Uterus (tissue), 4 donors: ENCODE data around the gene RBMX. TPM values are rescaled to one million over a fixed set of nuclear protein-coding genes. Genes with fewer than 3 reads are reported as not detected.

Source experiments
- DNase-seq, 2 donors: peaks; one replicate each; pipeline ENCODE4 v3.0.0-alpha.2; 2019 to 2020
- H3K27ac ChIP-seq, 2 donors: fragments of 200-600 bp; sonication (generic); 1 replicate in 1 of 2; 2 replicates in 1 of 2; pipeline ENCODE4 v1.5.1; 2016 to 2018
- H3K27me3 ChIP-seq, 2 donors: fragments of 200-600 bp; sonication (generic); one replicate each; pipeline ENCODE4 v1.5.1; 2018 to 2019; ENCODE audit warnings: control low read depth in 1 of 2
- H3K36me3 ChIP-seq, 2 donors: fragments of 200-600 bp; sonication (generic); one replicate each; pipeline ENCODE4 v1.5.1; 2019; ENCODE audit warnings: control low read depth in 1 of 2
- H3K4me1 ChIP-seq, 2 donors: fragments of 200-600 bp; sonication (generic); one replicate each; pipeline ENCODE4 v1.5.1; 2018 to 2019; ENCODE audit warnings: control low read depth in 1 of 2
- H3K4me3 ChIP-seq, 2 donors: fragments of 200-600 bp; sonication (generic); 1 replicate in 1 of 2; 2 replicates in 1 of 2; pipeline ENCODE4 v1.5.1; 2018 to 2019; ENCODE audit warnings: mild to moderate bottlenecking in 1 of 2
- H3K9me3 ChIP-seq, 2 donors: fragments of 200-600 bp; sonication (generic); one replicate each; pipeline ENCODE4 v1.5.1; 2019; ENCODE audit warnings: control low read depth in 1 of 2
- POLR2A ChIP-seq, 2 donors: fragments of 450-650 bp; IDR thresholded peaks; one replicate each; pipeline ENCODE4 v1.6.1; 2016; ENCODE audit warnings: antibody characterized with exemption in 2 of 2, mild to moderate bottlenecking in 1 of 2, moderate library complexity in 1 of 2
- intact Hi-C: fragments of 100-400 bp; cut with DNase I; formaldehyde crosslinking; loops from one replicate; pipeline ENCODE4 v1.15.1; 2023; ENCODE audit warnings: low total_unique reads
- total RNA-seq, 4 donors: library from RNA; depleted of rRNA in 3 of 4; stranded (reverse); fragments of >200 nt in 3 of 4; gene quantifications; one replicate each; pipeline versions ENCODE4 v1.1.0 to v1.2.4, GENCODE V29; 2014 to 2023
- TF ChIP-seq, protein P1 (sequence below), 4 experiments: fragments of 200-600 bp in 2 of 4; fragments of 450-650 bp in 2 of 4; sonication (generic) in 2 of 4; IDR thresholded peaks; one replicate each; pipeline ENCODE4 v1.5.1; 2016 to 2019; ENCODE audit warnings: antibody characterized with exemption in 4 of 4, mild to moderate bottlenecking in 2 of 4, moderate library complexity in 1 of 4
- donor health status: DM: yes; HTN: yes; CAD: no.

Gene RBMX
- total RNA-seq, 4 donors from 2014 or later, result 231 to 478 (median 248) TPM

DNA sequence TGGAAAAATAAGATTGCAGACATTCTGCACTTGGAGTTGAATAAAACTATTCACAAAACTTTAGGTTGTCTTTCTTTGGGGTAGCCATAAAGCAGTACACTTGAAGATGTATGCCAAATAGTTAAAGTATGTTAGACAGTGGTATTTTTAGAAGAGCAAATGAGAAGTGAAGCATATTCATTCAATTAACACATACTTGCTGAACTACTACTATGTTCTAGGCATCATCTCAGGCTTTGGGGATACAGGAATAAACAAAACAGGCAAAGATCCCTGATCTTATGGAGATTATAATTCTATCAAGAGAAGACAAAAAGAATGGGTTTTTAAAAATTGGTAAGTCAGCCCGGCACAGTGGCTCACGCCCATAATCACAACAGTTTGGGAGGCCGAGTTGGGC is 29.0 kb downstream of the RBMX start:
- Histone ChIP-seq H3K4me1 (no peaks in the 10 kb centered on the region), H3K36me3 (no peaks in the 10 kb centered on the region), H3K27me3 (no peaks in the 10 kb centered on the region), H3K4me3 (no peak overlapping the region), H3K27ac (no peak overlapping the region), H3K9me3 (no peaks in the 10 kb centered on the region)
- intact Hi-C loops, result no loop called here
- DNase-seq, result no peak
- TF ChIP-seq, protein P1, sequence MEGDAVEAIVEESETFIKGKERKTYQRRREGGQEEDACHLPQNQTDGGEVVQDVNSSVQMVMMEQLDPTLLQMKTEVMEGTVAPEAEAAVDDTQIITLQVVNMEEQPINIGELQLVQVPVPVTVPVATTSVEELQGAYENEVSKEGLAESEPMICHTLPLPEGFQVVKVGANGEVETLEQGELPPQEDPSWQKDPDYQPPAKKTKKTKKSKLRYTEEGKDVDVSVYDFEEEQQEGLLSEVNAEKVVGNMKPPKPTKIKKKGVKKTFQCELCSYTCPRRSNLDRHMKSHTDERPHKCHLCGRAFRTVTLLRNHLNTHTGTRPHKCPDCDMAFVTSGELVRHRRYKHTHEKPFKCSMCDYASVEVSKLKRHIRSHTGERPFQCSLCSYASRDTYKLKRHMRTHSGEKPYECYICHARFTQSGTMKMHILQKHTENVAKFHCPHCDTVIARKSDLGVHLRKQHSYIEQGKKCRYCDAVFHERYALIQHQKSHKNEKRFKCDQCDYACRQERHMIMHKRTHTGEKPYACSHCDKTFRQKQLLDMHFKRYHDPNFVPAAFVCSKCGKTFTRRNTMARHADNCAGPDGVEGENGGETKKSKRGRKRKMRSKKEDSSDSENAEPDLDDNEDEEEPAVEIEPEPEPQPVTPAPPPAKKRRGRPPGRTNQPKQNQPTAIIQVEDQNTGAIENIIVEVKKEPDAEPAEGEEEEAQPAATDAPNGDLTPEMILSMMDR (IDR thresholded peaks at IDR 0.05), result no peak
- TF ChIP-seq POLR2A (IDR thresholded peaks at IDR 0.05), result no peak

DNA sequence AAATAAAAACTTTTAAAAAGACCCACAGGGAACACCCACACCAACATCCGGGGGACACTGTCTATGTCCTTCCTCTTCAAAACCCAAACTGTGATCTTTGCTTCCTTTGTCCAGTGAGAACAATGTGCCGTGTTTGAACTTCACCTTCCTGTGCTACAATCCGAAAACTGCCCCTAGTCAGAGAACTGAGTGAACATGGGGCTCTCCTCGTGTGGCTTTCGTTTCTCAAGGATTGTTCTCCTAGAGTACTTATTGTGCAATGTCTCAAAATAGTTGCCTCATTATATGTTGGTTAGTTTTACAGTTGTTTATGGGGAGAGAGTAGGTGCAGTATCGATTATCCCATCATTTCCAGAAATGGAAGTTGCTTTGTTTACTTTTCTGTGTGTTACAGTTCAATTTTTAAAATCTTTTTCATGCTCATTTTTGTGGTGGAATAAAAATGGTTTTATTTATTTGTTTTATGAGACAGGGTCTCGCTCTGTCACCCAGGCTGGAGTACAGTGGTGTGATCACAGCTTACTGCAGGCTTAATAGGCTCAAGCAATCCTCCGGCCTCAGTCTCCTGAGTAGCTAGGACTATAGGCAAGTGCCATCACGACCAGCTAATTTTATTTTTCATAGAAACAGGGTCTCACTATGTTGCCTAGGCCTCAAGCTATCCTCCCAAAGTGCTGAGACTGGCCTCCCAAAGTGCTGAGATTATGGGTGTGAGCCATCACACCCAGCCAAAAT is 29.9 kb downstream of the RBMX start:
- DNase-seq, result no peak
- Histone ChIP-seq H3K27ac (no peak overlapping the region), H3K27me3 (no peaks in the 10 kb centered on the region), H3K9me3 (no peaks in the 10 kb centered on the region), H3K4me3 (no peak overlapping the region), H3K4me1 (no peaks in the 10 kb centered on the region), H3K36me3 (no peaks in the 10 kb centered on the region)
- intact Hi-C loops, result no loop called here
- TF ChIP-seq, protein P1 (IDR thresholded peaks at IDR 0.05), result no peak
- TF ChIP-seq POLR2A (IDR thresholded peaks at IDR 0.05), result no peak

DNA sequence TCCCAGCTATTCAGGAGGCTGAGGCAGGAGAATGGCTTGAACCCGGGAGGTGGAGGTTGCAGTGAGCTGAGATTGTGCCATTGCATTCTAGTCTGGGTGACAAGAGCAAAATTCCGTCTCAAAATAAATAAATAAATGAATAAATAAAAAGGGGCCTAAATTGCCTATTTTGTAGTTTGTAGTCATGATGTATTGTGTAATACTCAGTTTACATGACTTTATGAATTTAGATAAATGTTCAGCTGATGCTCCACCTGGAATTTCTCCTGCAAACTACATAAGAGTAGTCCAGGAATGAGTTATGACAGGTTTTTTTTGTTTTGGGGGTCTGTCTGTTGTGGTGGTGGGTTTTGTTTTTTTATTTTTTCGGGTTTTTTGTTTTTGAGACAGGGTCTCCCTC is 31.1 kb downstream of the RBMX start:
- no peaks in the 10 kb centered on the region for H3K9me3 ChIP-seq
- intact Hi-C loops, result no loop called here
- no peak overlapping the region for H3K27ac ChIP-seq
- TF ChIP-seq, protein P1 (IDR thresholded peaks at IDR 0.05), result no peak
- TF ChIP-seq POLR2A (IDR thresholded peaks at IDR 0.05), result no peak
- H3K36me3 ChIP-seq, result no peaks in the 10 kb centered on the region
- no peaks in the 10 kb centered on the region for H3K4me1 ChIP-seq
- no peak for DNase-seq
- H3K27me3 ChIP-seq, result no peaks in the 10 kb centered on the region
- no peak overlapping the region for H3K4me3 ChIP-seq

DNA sequence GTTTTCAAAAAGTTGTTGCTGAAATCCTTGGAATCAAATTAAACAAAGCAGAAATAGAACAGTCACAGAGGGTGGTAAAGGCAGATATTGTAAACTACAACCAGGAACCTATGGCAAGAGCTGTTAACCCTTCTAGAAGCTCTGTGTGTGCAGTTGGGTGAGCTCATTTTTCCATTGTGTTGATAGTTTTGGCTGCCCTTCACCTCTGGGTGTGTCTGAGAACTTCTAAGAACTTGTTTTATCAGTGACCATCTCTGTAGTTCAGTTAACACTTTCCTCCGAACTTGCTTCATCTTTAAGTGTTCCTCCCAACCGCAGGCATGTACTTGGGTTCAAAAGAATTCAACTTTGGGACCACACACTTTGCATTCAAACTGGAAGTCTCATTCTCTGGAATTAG is 32.7 kb downstream of the RBMX start:
- intact Hi-C loops, result no loop called here
- Histone ChIP-seq H3K4me3 (no peak overlapping the region), H3K27me3 (no peaks in the 10 kb centered on the region), H3K9me3 (no peaks in the 10 kb centered on the region), H3K4me1 (no peaks in the 10 kb centered on the region), H3K36me3 (no peaks in the 10 kb centered on the region), H3K27ac (no peak overlapping the region)
- TF ChIP-seq, protein P1 (IDR thresholded peaks at IDR 0.05), result no peak
- no peak for TF ChIP-seq POLR2A (IDR thresholded peaks at IDR 0.05)
- DNase-seq, result no peak

DNA sequence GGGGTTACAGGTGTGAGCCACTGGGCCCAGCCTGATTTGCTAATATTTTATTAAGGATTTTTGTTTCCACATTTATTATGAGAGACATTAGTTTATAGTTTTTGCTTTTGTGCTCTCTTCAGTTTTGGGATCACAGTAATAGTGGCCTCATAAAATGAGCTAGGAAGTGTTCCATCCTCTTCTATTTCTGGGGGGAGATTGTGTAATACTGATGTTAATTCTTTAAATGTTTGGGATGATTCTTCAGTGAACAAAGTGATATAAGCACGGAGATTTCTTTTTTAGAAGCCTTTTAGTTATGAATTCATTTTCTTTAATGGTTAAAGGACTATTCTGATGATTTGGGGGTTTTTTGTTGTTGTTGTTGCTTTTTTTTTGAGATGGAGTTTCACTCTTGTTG is 41.3 kb downstream of the RBMX start:
- intact Hi-C loops, result no loop called here
- no peaks in the 10 kb centered on the region for H3K27me3 ChIP-seq

More for the DNA sequence above, 41.3 kb downstream of the RBMX start:
- Histone ChIP-seq H3K4me3 (no peak overlapping the region), H3K27ac (no peak overlapping the region), H3K9me3 (no peaks in the 10 kb centered on the region), H3K36me3 (no peaks in the 10 kb centered on the region), H3K4me1 (no peaks in the 10 kb centered on the region)
- DNase-seq, result no peak
- TF ChIP-seq POLR2A (IDR thresholded peaks at IDR 0.05), result no peak
- TF ChIP-seq, protein P1 (IDR thresholded peaks at IDR 0.05), result no peak
